GM18507 (cell line): Measurements from ENCODE around the gene ZDHHC5.
"Not testable (repeated sequence)": the region's sequence is repeated elsewhere in the genome, so short reads cannot be mapped to it uniquely, and the experiment has no call there.

Source experiments
- DNase-seq: peaks from one replicate; pipeline ENCODE4 v3.0.0; 2011; ENCODE audit warnings: low read depth; ENCODE audit not compliant: insufficient read length; ENCODE audit errors: extremely low spot score
- FAIRE-seq: peaks from 2 replicates; lab custom pipeline; 2011; peaks lifted over from hg19 to GRCh38; lab: Jason Lieb, UNC

Gene ZDHHC5

DNA sequence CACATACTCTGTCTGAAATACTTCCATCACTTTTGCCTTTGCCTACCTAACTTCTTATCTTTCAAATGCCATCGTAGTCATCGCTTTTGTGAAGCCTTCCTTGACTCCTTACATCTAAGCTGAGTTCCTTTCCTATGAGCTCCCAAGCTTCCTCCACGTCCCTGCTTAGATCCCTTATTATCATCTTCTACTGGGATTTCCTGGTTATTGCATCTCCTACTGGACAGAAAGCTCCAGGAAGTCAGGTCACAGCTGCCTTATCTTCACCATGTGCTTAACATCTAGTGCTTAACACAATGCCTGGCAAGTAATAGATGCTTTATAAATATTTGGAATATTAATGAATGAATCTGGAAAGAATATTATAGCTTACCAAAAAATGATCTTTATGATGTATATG lies 24.1 kb upstream of the ZDHHC5 start:
- FAIRE-seq (no peak), DNase-seq (no peak)

GRCh38 chr11:57644748-57645688 lies 22.9 kb upstream of the ZDHHC5 start:
- FAIRE-seq (peak; percentile 80), DNase-seq (peak; percentile 72)

DNA sequence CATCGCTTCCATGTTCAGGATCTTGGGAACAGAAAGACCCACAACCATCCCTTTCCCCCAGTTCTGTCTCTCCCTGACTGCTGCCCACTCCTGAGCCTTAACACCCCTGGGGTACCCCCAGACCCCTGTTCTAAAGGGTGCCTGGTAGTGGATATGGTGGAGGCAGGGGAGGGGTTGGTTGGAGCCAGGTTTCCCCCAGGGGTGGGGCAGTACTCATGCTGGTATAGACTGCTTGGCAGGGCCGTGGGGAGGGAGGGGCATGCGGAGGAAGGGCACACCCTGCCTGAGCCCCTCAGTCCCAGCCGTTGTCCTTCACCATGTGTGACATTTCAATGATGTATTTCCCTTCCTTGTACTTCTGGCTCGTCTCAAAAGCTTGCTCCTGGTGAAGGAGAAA lies 22.2 kb upstream of the ZDHHC5 start:
- no peak for FAIRE-seq
- DNase-seq = no peak

- DNase-seq (no peak), FAIRE-seq (no peak)
Measured at GRCh38 chr11:57646194-57646798, 21.6 kb upstream of the ZDHHC5 start.

DNA sequence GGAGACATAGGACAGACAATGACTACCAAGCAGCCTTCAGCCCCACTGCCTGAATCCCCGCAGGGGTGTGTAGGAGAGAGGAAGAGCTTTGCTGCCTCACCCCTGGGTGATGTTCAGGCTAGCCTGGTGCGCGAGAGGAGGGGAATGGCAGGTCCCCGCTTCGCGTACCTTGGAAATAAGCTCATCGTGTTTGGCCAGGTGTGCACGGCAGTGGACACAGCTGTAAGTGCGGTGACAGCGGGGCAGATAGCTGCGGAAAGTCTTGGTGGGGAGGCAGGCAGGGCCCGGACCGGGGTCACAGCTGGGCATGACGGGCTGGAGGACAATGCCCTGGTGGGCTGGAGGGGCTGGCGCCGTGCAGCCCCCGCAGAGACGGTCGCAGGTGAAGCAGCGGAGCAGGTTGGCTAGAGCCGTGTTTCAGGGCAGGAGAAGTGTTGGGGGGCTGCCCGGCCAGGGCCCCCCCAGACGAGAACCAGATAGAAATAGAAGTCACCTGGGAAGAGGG lies 21.1 kb upstream of the ZDHHC5 start:
- DNase-seq (no peak), FAIRE-seq (no peak)

DNA sequence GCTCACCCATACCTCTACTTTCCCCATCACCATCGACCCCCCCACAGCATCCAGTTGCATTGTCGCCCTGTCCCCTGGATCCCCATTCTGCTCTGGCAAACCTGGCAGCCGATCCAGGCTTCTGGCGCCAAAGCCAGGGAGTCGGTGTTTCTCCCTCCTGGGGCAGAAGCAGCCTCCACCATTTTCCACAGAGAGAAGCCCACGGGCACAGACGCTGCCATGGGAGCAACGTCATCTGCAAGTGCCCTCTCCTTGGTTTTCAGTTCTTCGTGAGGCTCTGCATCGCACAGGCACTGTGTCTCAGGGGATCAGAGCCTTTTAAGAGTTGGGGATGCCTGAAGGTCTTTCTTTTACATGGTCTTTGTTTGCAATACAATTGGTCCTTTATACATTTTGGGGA lies 20.5 kb upstream of the ZDHHC5 start:
- no peak for DNase-seq

GRCh38 chr11:57647960-57648800 lies 19.7 kb upstream of the ZDHHC5 start:
- FAIRE-seq = no peak
- no peak for DNase-seq

More for the DNA sequence above, 20.5 kb upstream of the ZDHHC5 start:
- no peak for FAIRE-seq

GRCh38 chr11:57648801-57649735 lies 18.8 kb upstream of the ZDHHC5 start:
- DNase-seq (no peak), FAIRE-seq (no peak)

GRCh38 chr11:57649826-57650738 lies 17.8 kb upstream of the ZDHHC5 start, which contains the start of gene YPEL4:
TSS of gene YPEL4 (minus strand) at chr11:57649912. CDS start at chr11:57647107, 2,805 bp downstream.
- FAIRE-seq = no peak
- DNase-seq = no peak

GRCh38 chr11:57650739-57651090 lies 17.2 kb upstream of the ZDHHC5 start:
- DNase-seq (no peak), FAIRE-seq (no peak)

DNA sequence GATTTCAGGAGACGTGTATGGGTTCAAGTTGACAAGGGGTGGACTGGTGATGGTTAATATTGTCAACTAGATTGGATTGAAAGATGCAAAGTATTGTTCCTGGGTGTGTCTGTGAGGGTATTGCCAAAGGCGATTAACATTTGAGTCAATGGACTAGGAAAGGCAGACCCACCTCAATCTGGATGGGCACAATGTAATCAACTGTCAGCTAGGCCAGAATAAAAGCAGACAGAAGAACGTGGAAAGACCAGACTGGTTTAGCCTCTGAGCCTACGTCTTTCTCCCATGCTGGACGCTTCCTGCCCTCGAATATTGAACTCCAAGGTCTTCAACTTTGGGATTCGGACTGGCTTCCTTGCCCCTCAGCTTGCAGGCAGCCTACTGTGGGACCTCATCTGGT lies 16.5 kb upstream of the ZDHHC5 start:
- FAIRE-seq (no peak), DNase-seq (no peak)

DNA sequence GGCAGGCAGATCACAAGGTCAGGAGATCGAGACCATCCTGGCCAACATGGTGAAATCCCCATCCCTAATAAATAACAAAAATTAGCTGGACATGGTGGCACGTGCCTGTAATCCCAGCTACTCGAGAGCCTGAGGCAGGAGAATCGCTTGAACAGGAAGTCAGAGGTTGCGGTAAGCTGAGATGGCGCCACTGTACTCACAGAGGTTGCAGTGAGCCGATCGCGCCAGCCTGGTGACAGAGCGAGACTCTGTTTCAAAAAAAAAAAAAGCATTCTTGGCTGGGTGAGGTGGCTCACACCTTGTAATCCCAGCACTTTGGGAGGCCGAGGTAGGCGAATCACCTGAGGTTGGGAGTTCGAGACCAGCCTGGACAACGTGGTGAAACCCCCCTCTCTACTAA lies 15.7 kb upstream of the ZDHHC5 start:
- not testable (repeated sequence) for FAIRE-seq, DNase-seq

GRCh38 chr11:57652662-57653061 lies 15.3 kb upstream of the ZDHHC5 start:
- FAIRE-seq (no peak), DNase-seq (no peak)

- DNase-seq (no peak), FAIRE-seq (no peak)
Measured at GRCh38 chr11:57653163-57653562, 14.8 kb upstream of the ZDHHC5 start.

- DNase-seq (no peak), FAIRE-seq (no peak)
Measured at GRCh38 chr11:57656885-57657193, 11.1 kb upstream of the ZDHHC5 start.

DNA sequence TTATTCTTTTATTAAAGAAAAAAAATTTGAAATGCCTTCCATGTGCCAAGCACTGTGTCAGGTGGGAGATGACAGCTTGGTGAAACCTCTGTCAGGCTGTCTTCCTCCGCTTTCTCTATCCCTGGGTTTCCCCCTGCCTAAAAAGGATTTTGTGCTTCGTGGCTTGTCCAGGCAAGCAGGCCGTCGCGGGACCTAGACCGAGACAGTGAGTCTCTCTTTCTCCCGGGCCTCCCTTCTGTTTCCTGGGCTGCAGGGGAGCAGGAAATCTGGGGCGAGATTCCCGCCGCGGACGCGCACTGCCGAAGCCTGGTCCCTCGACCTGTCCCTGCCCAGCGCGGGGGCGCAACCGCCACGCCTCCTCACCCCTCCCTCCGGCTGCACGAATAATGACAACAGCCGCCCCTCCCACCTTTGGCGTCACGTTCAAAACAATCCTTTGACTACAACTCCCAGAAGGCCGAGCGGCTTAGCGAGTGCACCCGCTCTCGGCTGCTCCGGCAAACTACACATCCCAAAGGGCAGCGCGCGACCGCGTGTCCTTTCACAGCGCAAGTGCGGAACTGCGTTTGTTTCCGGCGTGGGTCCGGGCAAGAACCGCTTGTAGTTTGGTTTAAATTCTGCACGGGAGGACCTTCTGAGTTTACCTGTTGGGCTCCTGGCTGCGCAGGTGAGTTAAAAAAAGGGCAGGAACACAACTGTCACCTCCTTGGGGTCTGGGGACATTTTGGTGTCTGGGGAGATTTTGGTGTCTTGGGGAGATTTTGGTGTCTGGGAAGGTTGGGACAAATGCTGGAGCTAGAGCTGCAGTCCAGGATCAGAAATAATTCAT lies 10.5 kb upstream of the ZDHHC5 start, which contains the start of gene CLP1:
Gene CLP1 (plus strand): TSS at position 569 of the 829 bp plus-strand sequence. CDS start 1,715 bp downstream, outside the sequence.
- DNase-seq = peak; percentile 91
- peak; percentile 98 for FAIRE-seq

DNA sequence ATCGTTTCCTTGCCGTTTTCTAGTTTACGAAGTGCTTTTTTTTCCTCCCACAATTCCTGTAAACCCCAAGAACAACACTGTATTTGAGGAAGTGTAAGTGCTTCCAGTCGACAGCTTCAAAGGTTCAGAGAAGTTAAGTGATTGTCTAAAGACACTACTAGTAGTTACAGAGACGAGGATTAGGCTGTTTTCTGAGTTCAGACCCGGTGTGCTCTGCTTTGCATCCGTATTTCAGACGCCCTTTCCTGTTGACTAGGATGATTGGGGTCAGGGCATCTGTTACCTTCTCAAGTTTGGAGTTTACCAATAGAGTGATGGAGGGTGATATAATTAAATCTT lies 9.9 kb upstream of the ZDHHC5 start:
- DNase-seq (no peak), FAIRE-seq (no peak)
